Stromal cell of bone marrow (primary cell): ENCODE measurements around the gene DTNBP1.

Experiments used
- DNase-seq: peaks from one replicate; pipeline ENCODE4 v3.0.0-alpha.2; 2012; ENCODE audit warnings: low read depth

DTNBP1 gene, protein sequence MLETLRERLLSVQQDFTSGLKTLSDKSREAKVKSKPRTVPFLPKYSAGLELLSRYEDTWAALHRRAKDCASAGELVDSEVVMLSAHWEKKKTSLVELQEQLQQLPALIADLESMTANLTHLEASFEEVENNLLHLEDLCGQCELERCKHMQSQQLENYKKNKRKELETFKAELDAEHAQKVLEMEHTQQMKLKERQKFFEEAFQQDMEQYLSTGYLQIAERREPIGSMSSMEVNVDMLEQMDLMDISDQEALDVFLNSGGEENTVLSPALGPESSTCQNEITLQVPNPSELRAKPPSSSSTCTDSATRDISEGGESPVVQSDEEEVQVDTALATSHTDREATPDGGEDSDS

DNA sequence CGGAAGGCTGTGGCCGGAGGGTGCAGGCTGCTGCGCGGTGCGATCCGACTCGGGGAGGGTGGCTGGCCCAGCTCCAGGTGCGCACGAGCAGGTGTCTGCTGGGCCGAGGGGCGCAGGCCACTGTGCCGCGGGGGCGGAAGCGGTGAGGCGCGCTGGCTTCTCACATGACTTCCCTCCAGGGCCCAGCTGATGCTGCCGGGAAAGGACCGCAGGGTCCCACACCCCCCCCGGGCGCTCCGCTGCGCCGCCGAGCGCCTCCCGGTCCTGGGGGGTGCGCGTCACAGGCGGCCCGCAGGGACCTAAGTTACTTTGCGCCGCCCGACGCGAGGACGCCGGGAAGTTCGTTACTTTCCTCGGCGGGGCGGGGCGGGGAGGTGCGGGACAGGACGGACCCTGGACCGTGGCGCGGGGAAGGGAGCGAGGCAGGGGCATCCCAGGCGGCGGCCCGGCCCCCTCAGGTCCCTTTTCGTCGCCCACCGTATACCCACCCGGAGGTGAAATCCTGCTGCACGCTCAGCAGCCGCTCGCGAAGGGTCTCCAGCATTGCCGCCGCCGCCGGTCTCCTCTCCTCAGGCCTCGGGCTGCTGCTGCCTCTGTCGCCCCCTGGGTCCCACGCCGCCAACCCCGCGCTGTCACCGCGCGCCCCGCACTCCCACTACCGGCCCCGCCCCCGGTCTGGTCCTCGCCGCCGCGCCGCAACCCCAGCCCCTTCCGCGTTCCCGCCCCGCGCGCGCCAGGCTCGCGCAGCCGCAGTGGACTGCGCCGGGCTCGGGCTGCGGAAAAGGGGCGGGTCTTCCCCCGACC, at the start of gene DTNBP1:
Gene DTNBP1 (minus strand): TSS at position 703 of the 804 bp plus-strand sequence. CDS start 159 bp downstream, at position 544.
- DNase-seq, result peak; percentile 44

DNA sequence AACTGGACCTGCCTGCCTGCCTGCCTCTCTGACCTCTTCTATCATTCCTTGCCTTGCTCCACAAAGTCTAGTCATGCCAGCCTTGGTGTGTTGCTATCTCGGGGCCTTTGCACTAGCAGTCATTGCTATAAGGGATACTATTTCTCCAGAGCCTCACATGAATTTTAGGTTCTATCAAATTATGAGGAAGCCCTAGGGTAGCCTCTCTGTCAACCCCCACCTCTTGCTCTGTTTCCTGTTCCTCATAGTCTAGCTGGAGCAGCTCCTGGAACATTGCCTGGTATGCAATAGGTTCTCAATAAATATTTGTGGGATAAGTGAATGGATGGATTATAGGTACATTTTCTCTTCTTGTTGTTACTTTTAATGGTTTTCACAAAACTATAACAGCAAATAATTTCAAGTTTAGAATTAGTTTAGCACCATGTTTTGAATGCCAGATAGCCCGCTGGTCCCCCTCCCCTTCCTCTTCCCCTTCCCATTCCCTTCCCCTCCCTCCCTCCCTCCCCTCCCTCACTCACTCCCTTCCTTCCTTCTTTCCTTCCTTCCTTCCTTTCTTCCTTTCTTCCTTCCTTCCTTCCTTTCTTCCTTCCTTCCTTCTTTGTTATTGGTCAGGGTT, 46.9 kb upstream of the DTNBP1 start:
- no peak for DNase-seq

DNA sequence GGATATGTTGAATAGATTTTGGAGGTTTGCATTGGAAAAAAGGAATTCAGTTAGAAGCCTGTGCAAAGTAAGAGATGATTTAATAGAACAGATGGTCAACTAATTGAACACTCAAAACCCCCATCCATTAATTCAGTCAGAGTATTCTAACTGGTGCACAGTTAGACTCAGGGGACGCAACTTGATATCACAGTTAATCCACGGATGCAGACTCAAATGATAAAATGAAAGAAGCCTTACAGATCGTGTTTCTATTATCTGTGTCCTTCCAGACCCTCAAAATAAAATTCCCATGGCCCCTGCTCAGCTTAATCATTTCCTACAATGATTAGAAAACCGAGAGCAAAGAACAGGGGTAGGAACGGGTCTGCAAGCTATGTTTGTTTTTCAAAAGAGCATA, 45.4 kb upstream of the DTNBP1 start:
- DNase-seq, result no peak

DNA sequence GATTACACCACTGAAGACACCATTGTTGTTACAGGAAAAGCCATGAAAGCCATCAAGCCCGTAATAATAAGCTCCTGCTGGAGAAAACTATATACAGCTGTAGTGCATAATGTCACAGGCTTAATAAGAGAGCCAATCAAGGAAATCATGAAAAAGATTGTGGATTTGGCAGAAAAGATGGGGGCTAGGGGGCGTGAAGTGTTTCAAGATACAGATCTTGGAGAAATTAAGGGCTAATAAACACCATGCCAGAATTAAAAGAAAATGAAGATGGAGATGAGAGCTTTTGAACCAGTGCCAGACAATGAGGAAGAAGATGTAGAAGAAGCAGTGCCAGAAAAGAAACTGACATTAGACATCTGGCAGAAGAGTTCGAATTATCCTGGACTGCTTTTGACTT, 43.2 kb upstream of the DTNBP1 start:
- no peak for DNase-seq

DNA sequence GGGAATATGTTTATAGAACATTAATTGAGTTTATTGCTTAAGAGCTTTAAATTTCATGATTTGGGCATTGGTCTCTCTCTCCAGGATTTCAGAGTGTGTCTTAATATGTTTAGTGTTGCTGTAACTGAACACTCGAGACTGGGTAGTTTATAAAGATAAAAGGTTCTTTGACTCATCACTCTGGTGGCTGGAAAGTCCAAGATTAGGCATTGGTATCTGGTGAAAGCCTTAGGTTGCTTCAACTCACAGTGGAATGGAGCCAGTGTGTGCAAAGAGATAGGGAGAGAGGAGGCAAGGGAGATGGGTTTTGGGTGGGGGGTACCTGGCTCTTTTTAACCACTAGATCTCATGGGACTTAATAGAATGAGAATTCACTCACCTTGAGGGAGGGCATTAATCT, 35.6 kb upstream of the DTNBP1 start:
- DNase-seq, result no peak

DNA sequence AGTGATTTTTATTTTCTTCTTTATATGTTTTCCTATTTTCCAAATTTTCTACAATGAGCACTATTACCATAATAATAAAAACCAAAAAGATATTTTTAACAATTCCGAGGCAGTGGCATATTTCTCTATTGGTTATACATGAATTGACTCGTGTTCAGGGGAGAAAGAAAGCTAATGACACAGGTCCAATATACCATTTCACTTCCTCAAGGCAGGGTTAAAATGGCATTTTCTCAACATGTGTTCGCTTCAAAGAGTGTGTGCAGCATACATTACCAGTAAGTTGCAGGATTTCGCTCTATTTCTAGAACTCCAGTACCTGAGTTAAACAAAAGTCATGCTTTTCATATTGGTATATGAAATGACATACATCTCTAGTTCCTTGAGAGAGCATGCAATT, 35.1 kb upstream of the DTNBP1 start:
- DNase-seq, result no peak

DNA sequence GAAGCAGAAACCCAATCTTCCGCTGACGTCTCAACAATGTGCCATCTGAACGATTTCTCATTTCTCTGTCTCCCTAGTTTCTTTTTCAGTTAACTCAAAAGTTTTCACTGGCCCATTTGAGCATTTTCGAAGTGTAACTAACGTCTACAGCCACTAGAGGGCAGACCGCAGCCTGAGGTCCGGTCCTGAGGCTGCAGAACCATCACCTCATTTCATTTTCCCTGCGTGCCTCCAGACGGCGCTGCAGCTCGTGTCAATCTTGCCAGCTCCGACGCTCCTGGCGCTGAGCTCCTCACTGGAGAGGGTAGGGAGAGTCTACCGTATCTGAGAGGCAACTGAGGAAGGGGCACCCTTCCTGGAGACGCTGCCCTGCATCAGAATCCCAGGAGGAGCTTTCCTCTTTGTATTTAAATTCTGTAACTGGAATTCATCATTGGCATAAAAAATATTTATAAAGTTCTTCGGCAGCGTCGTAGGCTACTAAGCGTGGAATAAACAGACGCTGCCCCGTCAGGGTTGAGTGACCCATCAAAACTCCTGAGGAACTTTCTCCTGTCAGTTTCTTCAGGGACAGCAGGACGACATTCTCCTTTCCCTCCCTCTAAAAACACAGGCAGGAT, 28.5 kb upstream of the DTNBP1 start:
- DNase-seq, result peak; percentile 83

DNA sequence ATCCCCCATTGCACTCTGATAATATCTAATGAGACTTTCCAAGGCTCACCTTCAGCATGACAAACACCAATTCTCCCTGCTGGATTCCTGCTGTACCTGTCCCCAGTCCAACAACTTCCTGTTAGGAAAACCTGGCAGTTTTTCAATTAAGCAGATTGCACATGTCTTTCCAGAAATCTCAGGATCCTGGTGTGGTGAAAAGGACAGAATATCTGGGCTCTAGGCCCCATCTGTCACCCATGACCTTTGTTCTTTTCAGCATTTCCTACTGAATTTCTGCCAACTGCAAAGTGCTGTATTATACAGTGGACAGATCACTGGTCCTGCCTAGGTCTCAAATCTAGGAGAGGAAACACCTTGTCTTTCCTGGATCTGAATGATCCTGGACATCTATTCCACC, 27.7 kb upstream of the DTNBP1 start:
- no peak for DNase-seq

DNA sequence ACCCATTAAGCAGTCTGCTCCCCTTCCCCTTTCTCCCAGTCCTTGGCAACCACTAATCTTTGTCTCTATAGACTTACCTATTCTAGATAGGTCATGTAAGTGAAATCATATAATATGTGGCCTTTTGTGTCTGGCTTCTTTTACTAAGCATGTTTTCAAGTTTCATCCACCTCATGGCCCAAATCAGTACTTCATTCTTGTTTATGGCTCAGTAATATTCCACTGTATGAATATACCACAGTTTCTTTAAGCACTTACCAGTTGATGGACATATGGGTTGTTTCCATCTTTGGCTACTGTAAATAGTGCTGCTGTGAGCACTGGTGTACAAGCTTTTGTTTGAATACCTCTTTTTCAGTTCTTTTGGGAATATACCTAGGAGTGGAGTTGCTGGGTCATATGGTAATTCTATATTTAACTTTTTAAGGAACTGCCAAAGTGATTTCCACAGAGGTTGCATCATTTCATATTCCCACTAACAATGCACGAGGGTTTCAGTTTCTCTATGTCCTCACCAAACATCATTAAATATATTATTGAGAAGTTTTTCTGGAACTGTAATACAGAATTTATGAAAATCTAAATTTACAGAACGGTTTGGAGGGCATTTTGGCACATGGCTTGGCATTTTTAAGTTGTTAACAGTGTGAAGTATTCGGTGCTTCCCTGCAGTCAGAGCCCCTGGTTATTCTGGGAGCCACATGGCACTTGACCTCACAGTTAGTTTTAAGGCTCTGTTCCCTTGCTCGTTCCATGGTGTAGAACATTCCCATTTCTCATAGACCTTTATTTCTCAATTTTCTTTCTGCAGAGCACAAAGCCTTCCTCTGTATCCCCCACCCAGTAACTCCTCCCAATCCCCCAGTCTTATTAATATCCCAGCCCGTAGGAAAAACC, 27.0 kb upstream of the DTNBP1 start:
- no peak for DNase-seq

DNA sequence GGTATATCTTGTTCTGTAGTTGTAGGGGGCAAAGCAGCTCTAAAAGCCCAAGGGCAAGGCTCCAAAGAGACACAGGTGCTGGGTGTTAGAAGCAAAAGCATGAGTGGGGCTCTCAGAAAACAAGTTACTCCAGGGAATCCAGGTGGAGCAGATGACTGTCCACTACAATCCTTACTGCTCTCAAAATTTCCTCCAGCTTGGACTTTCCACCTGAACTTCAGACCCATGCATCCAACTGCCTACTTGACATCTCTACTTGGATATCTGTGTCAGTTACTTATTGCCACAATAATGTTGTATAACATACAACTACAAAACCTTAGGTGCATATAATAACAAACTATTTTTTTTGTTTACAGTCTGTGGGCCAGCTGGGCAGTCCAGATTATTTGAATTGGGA, 22.8 kb upstream of the DTNBP1 start:
- DNase-seq, result no peak

DNA sequence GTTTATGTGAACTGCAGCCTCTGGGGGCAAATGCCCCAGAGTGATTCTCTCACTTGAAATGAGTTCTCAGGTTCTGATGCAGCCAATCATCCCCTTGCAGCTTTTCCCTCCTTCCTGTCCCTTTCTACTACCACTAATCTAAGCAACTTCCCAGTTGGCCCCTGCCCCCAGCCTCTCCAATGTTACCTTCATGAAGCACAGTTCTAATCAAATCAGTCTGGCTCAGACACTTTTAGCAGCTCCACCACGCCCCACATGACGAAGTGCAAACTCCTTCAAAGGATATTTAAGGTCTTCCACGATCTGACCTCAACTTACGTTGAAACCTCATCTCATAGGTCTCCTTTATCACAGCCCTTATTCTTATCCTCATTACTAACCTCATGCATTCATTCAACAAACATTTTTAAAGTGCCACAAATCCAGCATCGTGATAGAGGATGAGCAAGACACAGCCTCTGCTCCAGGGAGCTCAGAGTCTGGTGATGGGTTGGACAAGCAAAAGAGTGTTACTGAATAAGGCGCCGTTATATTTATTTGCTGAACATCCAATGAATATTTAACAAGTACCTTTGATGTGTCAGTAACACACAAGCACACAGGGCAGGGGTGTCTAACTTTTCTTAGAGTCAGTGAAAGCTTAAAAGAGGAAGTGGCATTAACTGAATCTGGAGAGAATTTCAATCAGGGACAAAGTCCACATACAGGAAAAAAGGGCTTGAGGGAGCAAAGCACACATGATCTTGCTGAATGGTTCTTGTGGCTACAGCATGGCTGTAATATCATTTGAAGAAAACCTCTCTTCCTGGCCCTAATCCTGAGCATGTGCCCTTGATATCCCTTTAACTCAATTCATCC, 20.4 kb upstream of the DTNBP1 start:
- DNase-seq, result no peak

DNA sequence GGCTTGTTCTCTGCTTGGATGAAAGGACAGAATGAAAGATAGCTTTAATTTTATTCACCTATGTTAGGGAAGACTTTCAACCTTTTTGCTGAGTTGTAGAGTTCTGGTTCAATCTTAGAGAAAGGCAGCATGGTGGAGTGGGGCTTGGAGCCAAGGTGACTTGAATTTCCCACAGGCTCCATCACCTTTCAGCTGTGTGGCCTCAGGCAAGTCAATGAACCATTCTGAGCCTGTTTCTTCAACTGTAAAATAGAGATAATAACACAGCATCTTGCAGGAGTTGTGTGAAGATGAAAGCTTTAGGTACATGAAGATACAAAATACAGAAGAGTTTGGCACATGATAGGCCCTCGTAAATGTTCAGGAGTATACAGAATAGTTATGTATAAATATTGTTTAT, 19.1 kb upstream of the DTNBP1 start:
- DNase-seq, result no peak

DNA sequence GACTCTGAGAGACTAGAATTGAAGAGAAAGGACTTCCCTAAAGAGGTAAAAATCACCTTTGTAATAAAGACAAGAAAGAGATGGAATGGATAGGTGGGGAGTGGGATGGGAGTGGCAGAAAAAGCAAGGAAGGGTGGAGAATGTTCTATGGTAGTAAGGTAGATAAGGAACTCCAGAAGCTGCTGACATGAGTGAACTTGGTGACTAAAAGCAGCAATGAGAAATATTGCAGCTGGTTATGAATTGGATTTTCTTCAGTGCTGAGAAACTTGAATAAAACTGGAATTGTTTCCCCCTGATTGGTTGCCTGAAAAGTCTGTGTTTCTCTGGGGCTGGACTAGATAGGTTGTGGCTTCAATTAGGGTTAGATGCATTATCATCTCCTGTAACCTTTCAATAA, 15.7 kb upstream of the DTNBP1 start:
- DNase-seq, result no peak

DNA sequence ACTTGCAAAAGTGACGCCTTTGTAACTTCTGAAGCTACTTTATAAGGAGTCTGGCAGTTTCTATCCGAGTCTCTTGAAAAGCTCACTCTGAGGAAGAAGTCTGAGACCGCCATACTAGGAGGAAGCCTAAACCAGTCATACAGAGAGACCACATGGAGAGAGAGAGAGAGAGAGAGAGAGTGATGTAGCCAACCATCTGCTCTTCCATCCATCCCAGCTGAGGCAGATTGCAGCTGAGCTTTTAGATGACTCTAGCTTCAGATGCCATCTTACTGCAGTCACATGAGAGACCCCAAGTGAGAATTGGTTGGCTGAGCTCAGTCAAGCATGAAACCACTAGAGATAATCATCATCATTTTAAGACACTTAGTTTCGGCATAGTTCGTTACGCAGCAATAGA, 15.0 kb upstream of the DTNBP1 start:
- no peak for DNase-seq

DNA sequence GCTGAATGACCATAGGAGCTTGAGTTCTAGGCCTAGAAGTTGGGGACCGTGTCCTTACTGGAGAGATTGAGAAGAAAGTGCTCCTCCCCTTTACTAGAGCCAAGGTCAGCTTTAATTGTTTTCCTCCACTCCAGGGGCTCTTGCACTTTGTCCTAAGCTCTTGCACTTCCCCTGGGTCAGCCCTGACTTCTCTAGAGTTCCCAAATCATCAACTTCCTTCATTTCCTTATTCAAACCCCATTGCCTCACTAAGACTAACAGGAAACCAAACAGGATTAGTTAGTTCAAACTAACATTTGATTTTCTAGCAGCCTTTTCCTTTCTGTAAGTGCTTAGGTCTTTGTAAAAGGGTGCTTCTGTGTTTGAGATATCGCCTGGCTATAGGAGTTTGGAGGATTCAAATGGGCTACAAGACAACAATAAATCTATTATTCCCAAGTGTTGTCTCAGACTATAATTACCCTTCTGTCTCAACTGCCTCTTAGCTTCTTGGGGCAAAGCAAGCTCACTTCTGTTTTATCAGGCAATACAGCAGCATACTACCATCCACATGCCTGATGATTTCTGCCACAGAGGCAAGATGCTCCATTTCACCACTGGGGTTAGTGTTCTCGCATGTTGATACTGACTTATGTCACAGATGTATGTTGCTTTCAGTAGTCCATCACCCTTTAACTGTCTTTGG, 12.8 kb upstream of the DTNBP1 start:
- no peak for DNase-seq

DNA sequence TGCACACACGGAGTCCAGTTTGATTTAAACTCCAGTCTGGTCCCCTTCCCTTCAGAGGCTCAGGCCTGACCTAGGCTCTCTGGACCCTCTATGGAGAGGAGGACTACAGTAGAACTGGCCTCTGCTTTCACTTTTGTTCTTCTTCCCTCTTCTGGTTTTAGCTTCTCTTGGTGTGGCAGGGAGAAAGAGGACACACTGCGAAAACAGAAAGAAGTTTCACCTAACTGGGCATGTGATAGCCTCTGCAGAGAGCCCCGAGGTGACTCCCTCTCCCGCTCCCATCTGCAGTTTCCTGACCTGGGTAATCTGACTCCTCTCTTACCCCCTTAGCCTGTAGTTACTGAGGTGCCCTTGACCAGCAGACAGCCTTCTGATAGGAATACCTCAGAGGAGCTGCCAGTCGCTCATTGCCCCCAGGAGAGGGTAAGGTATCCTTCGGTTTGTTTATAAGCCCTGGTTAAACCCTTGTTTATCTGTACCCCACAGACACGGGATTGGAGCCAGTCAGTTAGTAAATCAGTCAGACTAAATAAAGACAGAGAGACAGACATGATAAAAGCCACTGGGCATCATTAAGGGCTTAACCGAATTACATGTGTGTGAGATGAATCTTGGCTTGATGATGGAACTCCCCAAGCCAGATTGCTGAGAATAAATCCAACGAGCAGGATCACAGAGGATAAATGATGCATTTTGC, 12.0 kb upstream of the DTNBP1 start:
- no peak for DNase-seq

DNA sequence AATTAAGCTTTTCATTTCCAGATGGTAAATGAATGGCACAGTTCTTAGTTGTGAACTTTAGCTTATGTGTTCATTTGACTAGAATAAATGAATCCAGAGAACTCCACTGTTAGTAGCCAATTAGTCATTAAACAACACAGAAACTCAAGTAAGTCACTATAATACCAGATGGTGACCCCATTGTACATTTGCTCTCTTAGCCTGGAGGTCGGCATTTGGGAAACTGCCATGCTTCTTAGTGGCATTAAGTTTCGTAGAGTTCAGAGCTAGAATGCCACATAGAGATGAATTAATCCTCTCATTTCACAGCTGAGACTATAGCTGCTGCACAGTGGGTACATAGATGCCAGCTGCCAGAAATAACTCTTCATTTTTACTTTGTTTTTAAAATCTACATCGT, 10.8 kb upstream of the DTNBP1 start:
- DNase-seq, result no peak

DNA sequence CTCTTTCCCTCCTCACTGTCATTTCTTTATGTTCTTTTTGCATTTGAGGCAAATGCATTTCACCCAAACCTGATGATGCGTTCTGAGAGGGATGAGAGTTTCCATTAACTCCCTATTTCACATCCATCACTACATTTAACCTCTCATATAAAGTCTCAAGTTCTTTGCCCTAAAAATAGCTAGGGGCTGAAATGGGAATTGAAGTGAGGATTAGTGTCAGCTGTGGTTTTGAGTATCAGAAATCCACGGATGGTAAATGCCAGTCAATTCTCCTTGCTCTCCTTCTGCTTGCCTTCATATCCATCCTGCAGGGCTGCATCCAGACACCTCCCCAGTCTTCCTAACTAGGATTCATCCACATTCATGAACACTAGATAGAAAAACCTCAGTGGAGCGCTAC, 10.0 kb upstream of the DTNBP1 start:
- no peak for DNase-seq

DNA sequence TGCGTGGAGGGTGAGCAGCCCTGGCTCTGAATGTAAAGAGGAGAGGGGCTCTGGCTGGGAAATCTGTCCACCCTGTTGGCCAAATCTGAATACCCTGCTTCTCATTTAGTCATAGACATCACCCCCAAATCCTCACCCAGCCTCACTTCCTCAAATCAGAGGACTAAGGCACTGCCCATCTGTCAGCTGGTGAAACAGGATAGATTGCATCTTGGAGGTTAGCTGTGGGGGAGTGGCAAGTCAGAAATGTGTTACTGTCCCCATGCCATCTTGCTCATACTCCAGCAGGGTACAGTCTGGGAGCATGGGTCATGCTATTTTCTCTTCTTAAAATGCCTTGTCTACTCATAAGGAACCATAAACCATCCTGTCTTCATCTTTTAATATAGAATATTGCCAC, 9.5 kb upstream of the DTNBP1 start:
- DNase-seq, result no peak
